ENCODE results near the gene LMAN1L. TPM values are rescaled to one million over a fixed set of nuclear protein-coding genes. Genes with fewer than 3 reads are reported as not detected.

The LMAN1L gene
- total RNA-seq, 2 experiments from 2014 or later = 0.56 to 0.93 TPM

DNA sequence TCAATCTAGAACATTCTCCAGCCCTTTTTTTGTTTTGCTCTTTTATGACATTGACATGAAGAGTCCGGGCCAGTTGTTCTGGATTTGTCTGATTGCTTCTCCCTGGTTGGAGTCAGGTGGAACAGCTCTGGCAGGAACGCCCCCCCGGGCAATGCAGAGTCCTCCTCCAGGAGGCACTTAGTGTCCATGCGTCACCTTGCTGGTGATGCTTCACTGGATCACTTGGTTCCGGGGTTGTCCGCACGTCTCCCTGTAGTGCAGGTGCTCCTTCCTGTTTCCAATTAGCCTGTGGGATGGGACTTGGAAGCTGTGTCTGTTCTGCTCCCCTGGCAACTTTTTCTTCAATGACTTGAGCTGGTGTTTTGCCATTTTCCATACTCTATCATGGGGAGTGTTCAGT is 21.0 kb upstream of the LMAN1L start:
- no peaks in the 10 kb centered on the region for H3K9me3 ChIP-seq (ENCODE audit: control insufficient read depth in 1 of 2, insufficient read depth in 1 of 2, low read length in 2 of 2)
- peak overlapping the region; percentile 58 to 90 for H3K27ac ChIP-seq (ENCODE audit: low read depth in 1 of 2, low read length in 2 of 2)
- H3K4me1 Mint-ChIP-seq (ENCODE audit: low read depth) = peaks cover 94% of the 10 kb centered on the region
- DNase-seq (peak in 1 of 14 experiments; percentile 1), ATAC-seq (ENCODE audit: poor library complexity) (no peak)
- peak overlapping the region; percentile 94 for H3K27ac Mint-ChIP-seq
- H3K4me3 Mint-ChIP-seq = peak overlapping the region; percentile 75
- H3K4me3 ChIP-seq (ENCODE audit: low read length) = no peak overlapping the region
- H3K4me1 ChIP-seq (ENCODE audit: insufficient read depth, low read length) = peaks cover 96% of the 10 kb centered on the region
- no peaks in the 10 kb centered on the region for H3K27me3 Mint-ChIP-seq
- peaks cover 44% of the 10 kb centered on the region for H3K36me3 Mint-ChIP-seq (ENCODE audit: low read depth)
- peaks cover 56% of the 10 kb centered on the region for H3K36me3 ChIP-seq (ENCODE audit: insufficient read depth, low read length)
- H3K9me3 Mint-ChIP-seq = no peaks in the 10 kb centered on the region
- intact Hi-C loops (cut with DNase I, micrococcal nuclease) = no loop called here
- CTCF ChIA-PET = interaction anchor here (0.8 to 14.8 kb wide), 6 partner anchors 8 to 577 kb away, joined by 3 to 353 read pairs (median 6); partner anchors contain the start of genes CSK and MAN2C1
- POLR2A ChIA-PET = interaction anchor here (1.0 to 33.5 kb wide), 3 partner anchors 12 to 176 kb away, joined by 3 to 925 read pairs (median 3); partner anchors contain the start of genes CLK3 and CSK
- TF ChIP-seq, protein P1, sequence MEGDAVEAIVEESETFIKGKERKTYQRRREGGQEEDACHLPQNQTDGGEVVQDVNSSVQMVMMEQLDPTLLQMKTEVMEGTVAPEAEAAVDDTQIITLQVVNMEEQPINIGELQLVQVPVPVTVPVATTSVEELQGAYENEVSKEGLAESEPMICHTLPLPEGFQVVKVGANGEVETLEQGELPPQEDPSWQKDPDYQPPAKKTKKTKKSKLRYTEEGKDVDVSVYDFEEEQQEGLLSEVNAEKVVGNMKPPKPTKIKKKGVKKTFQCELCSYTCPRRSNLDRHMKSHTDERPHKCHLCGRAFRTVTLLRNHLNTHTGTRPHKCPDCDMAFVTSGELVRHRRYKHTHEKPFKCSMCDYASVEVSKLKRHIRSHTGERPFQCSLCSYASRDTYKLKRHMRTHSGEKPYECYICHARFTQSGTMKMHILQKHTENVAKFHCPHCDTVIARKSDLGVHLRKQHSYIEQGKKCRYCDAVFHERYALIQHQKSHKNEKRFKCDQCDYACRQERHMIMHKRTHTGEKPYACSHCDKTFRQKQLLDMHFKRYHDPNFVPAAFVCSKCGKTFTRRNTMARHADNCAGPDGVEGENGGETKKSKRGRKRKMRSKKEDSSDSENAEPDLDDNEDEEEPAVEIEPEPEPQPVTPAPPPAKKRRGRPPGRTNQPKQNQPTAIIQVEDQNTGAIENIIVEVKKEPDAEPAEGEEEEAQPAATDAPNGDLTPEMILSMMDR (IDR thresholded peaks at IDR 0.05) = no peak
- H3K27me3 ChIP-seq (ENCODE audit: control insufficient read depth in 1 of 2, insufficient read depth in 2 of 2, low read length in 2 of 2) = no peaks in the 10 kb centered on the region

DNA sequence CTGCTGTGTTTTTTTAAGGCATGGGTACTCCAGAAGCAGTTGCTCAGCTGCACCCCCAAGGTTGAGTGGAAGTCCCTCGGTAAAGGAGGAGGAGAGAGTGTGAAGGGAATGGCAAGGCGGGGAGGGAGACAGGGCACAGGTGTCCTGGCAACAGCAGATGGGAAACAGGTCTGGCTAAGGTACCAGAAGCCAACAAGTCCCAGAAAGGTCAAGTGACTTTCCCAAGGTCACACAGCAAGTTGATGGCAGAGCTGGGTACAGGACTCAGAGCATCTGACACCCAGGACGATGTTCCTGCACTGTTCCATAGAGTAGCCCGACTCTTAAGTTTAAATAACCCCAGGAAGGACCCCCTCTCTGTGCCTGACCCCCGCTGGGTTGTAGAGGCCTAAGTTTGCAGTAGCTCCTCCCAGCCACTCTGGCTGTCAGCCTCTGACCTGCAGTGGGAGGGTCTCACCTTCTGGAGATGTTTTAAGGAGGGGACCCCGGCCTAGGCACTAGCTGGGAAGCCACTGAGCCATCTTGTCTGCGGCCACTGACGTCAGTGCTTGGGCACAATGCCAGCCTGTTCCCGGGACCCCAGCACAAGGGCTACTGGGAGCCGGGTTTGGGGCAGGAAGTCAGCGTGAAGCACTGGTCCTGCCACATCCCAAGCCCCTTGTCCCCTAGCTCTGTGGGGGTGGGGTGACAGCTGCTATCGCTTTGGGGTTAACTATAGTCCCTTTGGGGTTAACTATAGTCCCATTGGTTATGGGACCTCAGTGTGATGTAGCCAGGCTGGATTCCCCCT is 20.2 kb upstream of the LMAN1L start:
- Histone ChIP-seq H3K36me3 (ENCODE audit: insufficient read depth, low read length) (peaks cover 56% of the 10 kb centered on the region), H3K4me3 (ENCODE audit: low read length) (peak overlapping the region; percentile 28), H3K27me3 (ENCODE audit: control insufficient read depth in 1 of 2, insufficient read depth in 2 of 2, low read length in 2 of 2) (no peaks in the 10 kb centered on the region), H3K9me3 (ENCODE audit: control insufficient read depth in 1 of 2, insufficient read depth in 1 of 2, low read length in 2 of 2) (no peaks in the 10 kb centered on the region), H3K4me1 (ENCODE audit: insufficient read depth, low read length) (peaks cover 96% of the 10 kb centered on the region), H3K27ac (ENCODE audit: low read depth in 1 of 2, low read length in 2 of 2) (peak overlapping the region; percentile 58 to 90)
- DNase-seq = peak in 2 of 14 experiments; percentile 34 to 45
- POLR2A ChIA-PET = interaction anchor here (1.0 to 33.5 kb wide), 6 partner anchors 13 to 177 kb away, joined by 3 to 925 read pairs (median 3); partner anchors contain the start of genes CLK3, CSK and ULK3
- TF ChIP-seq, protein P1 (IDR thresholded peaks at IDR 0.05) = no peak
- CTCF ChIA-PET = interaction anchor here (0.5 to 14.8 kb wide), 7 partner anchors 12 to 195 kb away, joined by 3 to 353 read pairs (median 5); partner anchors contain the start of genes CSK and ULK3
- intact Hi-C loops (cut with DNase I, micrococcal nuclease) = loop anchor here (1.0 kb wide), 2 partner anchors 11 to 21 kb away; no protein-coding TSS in a partner anchor
- no peaks in the 10 kb centered on the region for H3K9me3 Mint-ChIP-seq
- peaks cover 90% of the 10 kb centered on the region for H3K4me1 Mint-ChIP-seq (ENCODE audit: low read depth)
- H3K4me3 Mint-ChIP-seq = peak overlapping the region; percentile 75
- no peaks in the 10 kb centered on the region for H3K27me3 Mint-ChIP-seq
- H3K36me3 Mint-ChIP-seq (ENCODE audit: low read depth) = peaks cover 49% of the 10 kb centered on the region
- peak overlapping the region; percentile 94 for H3K27ac Mint-ChIP-seq
- no peak for ATAC-seq (ENCODE audit: poor library complexity)

DNA sequence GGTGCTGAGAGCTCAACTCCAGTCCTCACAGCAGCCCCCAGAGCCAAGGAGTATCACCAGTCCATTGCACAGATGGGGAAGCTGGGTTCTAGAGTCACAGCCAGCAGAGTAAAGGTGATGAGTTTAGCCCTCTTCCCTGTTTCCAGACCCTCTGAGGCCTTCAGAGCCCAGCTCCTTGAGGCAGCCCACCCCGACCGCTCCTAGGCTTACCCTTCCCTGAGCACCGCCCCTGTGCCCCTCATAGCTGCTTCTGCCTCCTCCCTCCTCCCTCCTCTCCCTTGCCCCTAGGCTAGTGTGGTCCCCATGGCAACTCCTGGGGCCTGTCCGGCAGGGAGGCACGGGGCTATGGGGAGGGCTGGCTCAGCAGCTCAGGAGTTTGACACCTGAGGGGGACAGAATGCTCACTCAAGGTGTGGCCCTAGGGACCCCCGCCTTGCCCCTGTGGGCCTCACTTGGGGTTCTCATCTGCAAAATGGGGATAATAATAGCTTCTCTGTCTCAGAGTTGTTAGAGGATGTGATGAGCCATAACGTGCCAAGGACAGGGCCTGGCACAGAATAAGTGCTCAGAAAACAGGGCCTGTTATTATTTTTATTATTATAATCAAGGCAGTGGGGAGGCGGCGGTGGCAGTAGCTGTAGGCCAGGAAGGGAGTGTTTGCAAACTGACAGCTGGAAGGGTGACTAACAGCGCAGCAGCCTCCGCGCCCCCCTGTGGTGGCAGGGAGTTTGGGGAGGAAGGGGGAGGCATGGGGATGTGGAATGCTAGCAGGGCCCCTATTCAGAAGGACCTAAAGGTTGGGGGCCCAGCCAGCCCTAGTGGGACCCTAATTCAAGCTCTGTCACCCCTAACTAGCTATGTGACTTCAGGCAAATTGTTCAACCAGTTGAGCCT is 19.3 kb upstream of the LMAN1L start:
- DNase-seq (peak; percentile 65 to 88 (median 78)), ATAC-seq (ENCODE audit: poor library complexity) (peak; percentile 47)
- Histone ChIP-seq H3K27me3 (ENCODE audit: control insufficient read depth in 1 of 2, insufficient read depth in 2 of 2, low read length in 2 of 2) (no peaks in the 10 kb centered on the region), H3K9me3 (ENCODE audit: control insufficient read depth in 1 of 2, insufficient read depth in 1 of 2, low read length in 2 of 2) (no peaks in the 10 kb centered on the region), H3K4me3 (ENCODE audit: low read length) (peak overlapping the region; percentile 6), H3K27ac (ENCODE audit: low read depth in 1 of 2, low read length in 2 of 2) (peak overlapping the region; percentile 58 to 90), H3K36me3 (ENCODE audit: insufficient read depth, low read length) (peaks cover 57% of the 10 kb centered on the region), H3K4me1 (ENCODE audit: insufficient read depth, low read length) (peaks cover 96% of the 10 kb centered on the region)
- Mint-ChIP-seq H3K36me3 (ENCODE audit: low read depth) (peaks cover 53% of the 10 kb centered on the region), H3K4me1 (ENCODE audit: low read depth) (peaks cover 90% of the 10 kb centered on the region), H3K9me3 (no peaks in the 10 kb centered on the region), H3K27ac (peak overlapping the region; percentile 94), H3K4me3 (peak overlapping the region; percentile 74), H3K27me3 (no peaks in the 10 kb centered on the region)
- TF ChIP-seq, protein P1 (IDR thresholded peaks at IDR 0.05) = peak; percentile 68
- ChIA-PET CTCF (interaction anchor here (0.5 to 14.8 kb wide), 13 partner anchors 11 to 196 kb away, joined by 3 to 353 read pairs (median 4); partner anchors contain the start of genes CPLX3, CSK, FAM219B and SCAMP2), POLR2A (interaction anchor here (1.3 to 33.5 kb wide), 5 partner anchors 14 to 177 kb away, joined by 3 to 925 read pairs (median 4); partner anchors contain the start of genes CSK, FAM219B and ULK3)
- intact Hi-C loops (cut with DNase I, micrococcal nuclease) = loop anchor here (1.0 kb wide), 2 partner anchors 12 to 22 kb away; no protein-coding TSS in a partner anchor

All from CD4-positive, alpha-beta T cell (primary cell).